Renal pelvis (tissue), 4 donors: ENCODE measurements around the gene ZRANB3. TPM values are rescaled to one million over a fixed set of nuclear protein-coding genes. Genes with fewer than 3 reads are reported as not detected.

Experiments
- DNase-seq: peaks from one replicate; pipeline ENCODE4 v3.0.0-alpha.2; 2013
- polyA plus RNA-seq, 3 donors: library from polyadenylated mRNA; unstranded; fragments of 120-200 nt; gene quantifications; one replicate each; pipeline ENCODE4 v1.2.1, GENCODE V29; 2013; ENCODE audit not compliant: insufficient read length in 3 of 3

Gene ZRANB3
- polyA plus RNA-seq, 3 donors, result 8.4 to 11.1 (median 10.9) TPM

DNA sequence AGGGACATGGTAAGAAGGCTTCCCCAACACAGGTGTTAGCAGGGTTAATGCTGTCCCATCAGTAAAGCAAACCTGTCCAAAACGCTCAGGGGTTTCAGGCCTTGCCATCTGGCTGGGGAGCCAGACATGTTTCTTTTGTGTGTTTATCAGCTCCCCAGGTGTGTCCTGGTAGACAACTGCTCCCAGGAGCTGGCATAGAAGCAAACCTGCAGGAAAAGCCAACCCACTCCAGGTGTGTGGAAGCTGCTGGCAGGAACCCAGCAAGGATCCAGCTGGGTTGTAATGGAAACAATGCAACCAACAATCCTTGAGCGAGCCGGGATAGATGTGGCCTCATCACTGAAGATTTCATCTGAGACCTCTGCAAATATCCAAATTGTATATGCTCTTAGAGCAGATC, 355.8 kb downstream of the ZRANB3 start:
- DNase-seq, result no peak

GRCh38 chr2:135174810-135175093, 356.3 kb downstream of the ZRANB3 start:
- DNase-seq, result no peak

GRCh38 chr2:135174049-135174809, 356.8 kb downstream of the ZRANB3 start:
- DNase-seq, result no peak

DNA sequence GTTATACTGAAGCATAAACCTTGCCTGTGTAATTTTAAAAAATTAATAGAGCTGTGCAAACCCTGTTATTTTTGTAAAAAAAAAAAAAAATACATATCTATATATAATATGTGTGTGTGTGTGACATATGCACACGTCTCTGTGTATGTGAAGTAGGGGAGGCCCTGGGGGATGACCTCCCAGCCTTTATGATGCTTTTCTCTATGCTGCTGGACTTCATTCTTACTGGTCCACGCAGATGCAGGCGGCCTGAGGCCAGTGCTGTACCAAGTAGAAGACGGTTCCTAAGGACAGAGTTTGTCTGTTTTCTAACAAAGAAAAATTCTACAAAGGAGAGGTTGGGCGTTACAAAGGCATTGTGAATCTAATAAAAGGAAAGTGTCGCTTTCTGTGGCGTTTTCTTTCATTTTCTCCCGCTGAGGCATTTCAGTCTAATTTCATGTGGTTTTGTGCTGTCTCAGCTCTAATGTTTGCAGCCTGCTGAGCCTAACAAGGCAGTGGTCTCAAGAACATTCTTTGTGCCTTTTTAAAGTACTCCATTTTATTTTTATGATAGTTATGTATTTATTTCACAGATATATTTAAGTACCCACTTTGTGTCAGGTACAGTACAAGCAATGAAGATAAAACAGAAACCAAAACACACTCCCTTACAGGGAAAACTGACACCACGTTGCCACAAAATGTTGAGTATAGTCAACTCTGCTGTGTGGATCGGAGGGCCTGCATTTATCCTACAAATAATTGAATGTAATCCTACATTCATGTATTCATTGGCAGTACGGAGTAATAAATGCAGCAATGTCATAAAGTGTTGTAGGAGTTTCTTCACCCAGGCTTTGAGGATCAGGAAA, 360.9 kb downstream of the ZRANB3 start:
- DNase-seq, result no peak

- no peak for DNase-seq
Measured at GRCh38 chr2:135168204-135168856, 362.7 kb downstream of the ZRANB3 start.

- DNase-seq, result no peak
Measured at GRCh38 chr2:135167273-135167672, 363.7 kb downstream of the ZRANB3 start.

DNA sequence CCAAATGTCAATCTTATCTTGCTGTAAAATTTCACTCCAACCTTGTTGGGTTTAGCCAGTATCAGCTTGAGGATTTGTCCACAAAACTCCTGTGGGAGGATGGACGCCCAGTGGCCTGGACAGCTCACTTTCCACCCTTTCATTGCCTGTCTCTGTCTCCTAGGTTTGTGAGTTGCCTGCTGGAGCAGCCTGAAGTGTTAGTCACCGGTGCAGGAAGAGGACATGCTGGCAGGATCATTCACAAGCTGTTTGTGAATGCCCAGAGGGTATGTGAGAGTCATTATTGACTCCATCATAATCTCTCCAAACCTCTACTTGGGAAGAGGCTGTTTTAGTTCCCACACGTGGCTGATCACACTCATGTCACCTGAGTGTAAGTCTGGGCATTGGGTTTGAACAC, 366.6 kb downstream of the ZRANB3 start:
- no peak for DNase-seq

DNA sequence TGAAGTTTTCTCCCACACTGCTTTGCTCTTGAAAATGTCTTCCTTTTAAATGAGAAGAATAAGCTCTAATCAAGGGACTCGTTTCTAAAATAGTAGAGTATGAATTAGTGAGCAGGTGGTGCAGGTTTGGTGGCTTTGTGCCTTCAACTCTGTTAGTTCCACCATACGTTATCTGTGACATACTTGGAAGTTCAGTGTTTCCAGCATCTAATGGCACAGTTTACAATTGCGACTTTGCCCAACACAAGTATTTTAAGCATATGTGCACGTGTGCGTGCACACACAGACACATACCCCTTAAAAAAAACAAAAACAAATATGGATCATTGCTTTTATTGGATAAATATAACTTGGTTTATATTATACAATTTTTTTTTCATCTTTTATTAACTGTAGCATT, 367.1 kb downstream of the ZRANB3 start:
- DNase-seq, result no peak

- DNase-seq, result no peak
Measured at GRCh38 chr2:135163306-135163705, 367.7 kb downstream of the ZRANB3 start.

GRCh38 chr2:135162786-135163185, 368.2 kb downstream of the ZRANB3 start:
- DNase-seq, result no peak

DNA sequence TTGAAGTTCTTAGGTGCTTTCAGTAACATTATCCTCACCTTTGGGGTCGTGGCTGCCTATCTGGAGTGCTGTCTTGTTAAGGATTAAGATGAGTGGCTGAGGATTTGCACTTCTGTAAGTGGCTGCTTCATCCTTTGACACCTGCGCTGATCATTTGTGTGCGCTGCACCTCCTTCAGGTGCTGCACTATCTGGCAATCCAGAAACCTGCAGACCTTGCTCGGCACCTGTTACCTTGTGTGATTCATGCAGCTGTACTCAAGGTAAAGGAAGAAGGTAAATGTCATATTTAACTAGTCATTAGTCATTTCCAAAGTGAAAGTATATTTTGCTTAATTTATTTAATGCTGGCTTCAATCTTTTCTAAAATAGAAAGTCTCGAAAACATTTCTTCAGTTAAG, 368.6 kb downstream of the ZRANB3 start:
- DNase-seq, result no peak

DNA sequence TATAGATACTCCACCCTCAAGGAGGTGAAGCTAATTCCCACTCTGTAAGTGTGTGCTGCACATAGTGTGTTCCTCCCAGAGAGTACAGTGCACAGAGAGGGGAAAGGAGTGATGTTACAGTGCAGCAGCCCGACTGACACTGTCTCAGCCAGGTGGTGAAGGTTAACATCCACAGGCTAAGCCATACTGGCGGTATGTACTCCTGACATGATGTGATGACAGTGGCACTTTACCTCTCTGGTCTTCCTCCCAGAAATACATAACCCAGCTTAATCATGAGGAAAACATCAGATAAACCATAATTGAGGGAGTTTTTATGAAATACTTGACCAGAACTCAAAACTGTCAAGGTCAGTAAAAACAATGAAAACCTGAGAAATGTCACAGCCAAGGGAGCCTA, 371.8 kb downstream of the ZRANB3 start:
- DNase-seq, result no peak

- no peak for DNase-seq
Measured at GRCh38 chr2:135157856-135158255, 373.2 kb downstream of the ZRANB3 start.

GRCh38 chr2:135154962-135155361, 376.1 kb downstream of the ZRANB3 start:
- DNase-seq, result no peak

- DNase-seq, result no peak
Measured at GRCh38 chr2:135152361-135152760, 378.7 kb downstream of the ZRANB3 start.

DNA sequence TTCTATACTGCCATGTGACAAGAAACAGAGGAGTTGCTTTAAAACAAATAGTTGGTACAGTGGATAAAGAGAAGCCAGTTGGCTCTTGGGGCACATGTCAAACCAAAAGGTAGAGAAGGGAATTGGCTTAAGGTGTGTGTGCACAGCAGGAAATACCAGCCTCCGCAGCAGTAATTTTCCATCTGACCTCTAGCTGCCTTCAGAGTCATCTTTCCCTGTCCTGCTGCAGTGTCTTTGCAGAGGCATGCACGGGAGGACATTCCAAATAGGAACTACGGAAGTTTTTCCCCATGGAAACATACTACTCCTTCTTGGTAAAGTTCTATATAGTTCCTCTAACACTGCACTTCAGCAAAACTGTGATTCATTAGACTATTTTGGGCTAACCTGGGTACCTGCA, 379.4 kb downstream of the ZRANB3 start:
- DNase-seq, result no peak

- no peak for DNase-seq
Measured at GRCh38 chr2:135150725-135151124, 380.3 kb downstream of the ZRANB3 start.

GRCh38 chr2:135149251-135149650, 381.8 kb downstream of the ZRANB3 start:
- no peak for DNase-seq

DNA sequence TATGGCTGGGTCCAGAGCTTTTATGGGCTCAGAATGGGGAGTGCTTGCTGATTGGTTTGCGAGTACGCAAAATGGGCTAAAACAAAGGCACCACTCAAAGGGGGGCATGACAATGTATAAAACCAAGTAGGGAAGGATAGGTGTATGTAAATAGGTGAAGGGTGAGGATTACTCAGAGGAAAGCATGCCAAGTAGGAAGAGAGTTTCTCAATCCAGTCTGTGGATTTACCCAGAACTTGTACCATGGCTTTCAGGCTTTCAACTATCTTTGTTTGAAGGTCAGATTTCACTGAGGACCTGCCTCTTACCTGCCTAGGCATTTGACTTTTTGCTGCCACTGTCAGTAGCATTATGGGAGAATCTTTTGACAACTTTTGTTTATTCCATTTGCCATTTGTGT, 386.7 kb downstream of the ZRANB3 start:
- DNase-seq, result no peak

- no peak for DNase-seq
Measured at GRCh38 chr2:135142323-135142722, 388.7 kb downstream of the ZRANB3 start.

DNA sequence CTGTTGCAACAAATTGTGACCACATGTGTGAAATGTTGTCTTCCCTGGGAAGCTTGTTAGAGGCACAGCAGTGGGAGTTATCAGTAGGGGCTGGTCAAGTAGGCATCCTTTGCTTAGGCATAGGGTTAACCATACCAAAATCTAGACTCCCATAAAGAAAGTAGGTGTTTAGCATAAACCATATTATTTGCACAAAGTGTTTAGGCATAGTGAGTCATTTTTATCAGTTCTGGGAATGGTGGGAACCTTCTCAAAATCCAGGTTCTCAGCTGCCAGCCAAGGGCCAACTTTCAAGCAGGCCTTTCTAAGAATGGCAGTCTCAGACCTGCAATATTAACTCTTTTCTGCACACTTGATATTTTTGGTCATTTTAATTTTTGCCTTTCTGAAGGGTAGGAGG, 390.4 kb downstream of the ZRANB3 start:
- DNase-seq, result no peak

- no peak for DNase-seq
Measured at GRCh38 chr2:135132314-135132713, 398.7 kb downstream of the ZRANB3 start.

DNA sequence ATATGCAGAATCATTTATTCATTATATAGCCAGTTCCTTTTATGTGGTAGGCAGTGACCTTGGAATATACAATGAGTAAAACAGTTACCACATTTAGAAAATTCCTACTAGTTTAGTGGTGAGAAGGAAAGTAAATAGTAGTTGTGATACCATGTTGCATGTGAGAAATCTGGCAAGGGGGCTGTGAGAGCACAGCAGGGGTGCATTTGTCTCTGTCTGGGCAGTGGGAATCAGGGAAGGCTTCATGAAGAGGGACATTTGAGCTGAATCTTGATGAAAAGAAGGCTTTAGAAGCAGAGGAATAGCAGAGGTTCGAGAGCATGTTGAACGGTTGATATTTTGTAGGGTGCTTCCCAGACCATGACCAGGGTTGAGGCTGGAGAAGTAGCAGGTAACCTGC, 400.3 kb downstream of the ZRANB3 start:
- no peak for DNase-seq
